Endothelial cell of umbilical vein (primary cell): ENCODE measurements around the gene MEI1. TPM values are rescaled to one million over a fixed set of nuclear protein-coding genes. Genes with fewer than 3 reads are reported as not detected.

ENCODE experiments used
- BruUV-seq: library from RNA; stranded (reverse); fragments of 400-500 nt; replicated peaks from 2 replicates; lab custom pipeline; 2021; lab: Mats Ljungman, UMichigan
- CTCF ChIA-PET: fragments of 300-600, 350-600 bp; sonication (Branson Sonifier 250); formaldehyde crosslinking; loops from one replicate; lab custom pipeline; 2021; ENCODE audit warnings: antibody characterized with exemption, inconsistent platforms; lab: Charles Lee
- POLR2A ChIA-PET: fragments of 300-600, 350-600 bp; sonication (Branson Sonifier 250); formaldehyde crosslinking; loops from one replicate; lab custom pipeline; 2021; ENCODE audit warnings: antibody characterized with exemption, inconsistent platforms; lab: Charles Lee
- DNase-seq: peaks from one replicate; pipeline ENCODE4 v3.0.0-alpha.2; 2011; ENCODE audit warnings: low read depth, low spot score
- FAIRE-seq: peaks from 2 replicates; lab custom pipeline; 2011; peaks lifted over from hg19 to GRCh38; lab: Jason Lieb, UNC
- H2AFZ ChIP-seq: 2 replicates; pipeline ENCODE4 v1.6.0; 2012; ENCODE audit warnings: low read depth, low read length, control low read depth, inconsistent platforms
- H3K27ac ChIP-seq: 2 replicates; pipeline ENCODE4 v1.5.1; 2011; ENCODE audit warnings: low read depth, mild to moderate bottlenecking, control low read depth, low read length, moderate library complexity; ENCODE audit not compliant: insufficient read depth
- H3K27me3 ChIP-seq, 2 experiments: 2 replicates each; pipeline versions ENCODE4 v1.6.0 to v1.6.1; 2011; ENCODE audit warnings: low read length in 2 of 2, mixed read lengths in 1 of 2; ENCODE audit not compliant: control insufficient read depth in 2 of 2, insufficient read depth in 2 of 2
- H3K36me3 ChIP-seq, 2 experiments: 2 replicates in 1 of 2; 3 replicates in 1 of 2; pipeline ENCODE4 v1.5.1; 2011; ENCODE audit warnings: low read length in 2 of 2, mild to moderate bottlenecking in 1 of 2, moderate library complexity in 1 of 2; ENCODE audit not compliant: control insufficient read depth in 2 of 2, insufficient read depth in 2 of 2; ENCODE audit errors: extremely low read depth in 1 of 2
- H3K4me1 ChIP-seq: 3 replicates; pipeline ENCODE4 v1.5.1; 2011; ENCODE audit warnings: mild to moderate bottlenecking, low read length; ENCODE audit not compliant: control insufficient read depth, insufficient read depth; ENCODE audit errors: extremely low read depth
- H3K4me2 ChIP-seq: 2 replicates; pipeline ENCODE4 v1.6.1; 2011; ENCODE audit warnings: low read length, control low read depth, mixed read lengths; ENCODE audit not compliant: insufficient read depth
- H3K4me3 ChIP-seq, 3 experiments: fragments of 200-600 bp in 1 of 3; sonication (generic), shearing (Covaris generic) in 1 of 3; replicated peaks in 1 of 3; 2 replicates each; pipeline ENCODE4 v1.5.1; 2011 to 2016; ENCODE audit warnings: control low read depth in 3 of 3, low read length in 3 of 3, mild to moderate bottlenecking in 2 of 3, inconsistent platforms in 1 of 3, low read depth in 1 of 3, moderate library complexity in 1 of 3; ENCODE audit not compliant: insufficient read depth in 1 of 3
- H3K79me2 ChIP-seq: 2 replicates; pipeline ENCODE4 v1.6.0; 2012; ENCODE audit warnings: low read length, inconsistent platforms; ENCODE audit not compliant: control insufficient read depth, insufficient read depth
- H3K9ac ChIP-seq: replicated peaks from 2 replicates; pipeline ENCODE3; 2011; ENCODE audit warnings: low read length, control low read depth; ENCODE audit not compliant: insufficient read depth; ENCODE audit errors: extremely low read depth
- H3K9me1 ChIP-seq: replicated peaks from 3 replicates; pipeline ENCODE4 v1.6.0; 2011; ENCODE audit warnings: mild to moderate bottlenecking, low read length; ENCODE audit not compliant: control insufficient read depth, insufficient read depth; ENCODE audit errors: extremely low read depth
- H3K9me3 ChIP-seq: replicated peaks from 2 replicates; pipeline ENCODE4 v1.5.1; 2012; ENCODE audit warnings: low read length, inconsistent platforms; ENCODE audit not compliant: control insufficient read depth, insufficient read depth
- H4K20me1 ChIP-seq: replicated peaks from 2 replicates; pipeline ENCODE3; 2011; ENCODE audit warnings: mild to moderate bottlenecking, low read length; ENCODE audit not compliant: control insufficient read depth, insufficient read depth; ENCODE audit errors: extremely low read depth
- EZH2 ChIP-seq: IDR thresholded peaks from 2 replicates; pipeline ENCODE4 v1.6.1; 2012; ENCODE audit warnings: borderline replicate concordance, low read depth, mild to moderate bottlenecking, moderate library complexity, low read length, inconsistent platforms; ENCODE audit not compliant: severe bottlenecking
- FOS ChIP-seq: IDR thresholded peaks from 2 replicates; pipeline ENCODE4 v1.6.1; 2011; ENCODE audit warnings: mild to moderate bottlenecking, low read length, moderate library complexity, borderline replicate concordance; ENCODE audit not compliant: insufficient read depth
- GATA2 ChIP-seq: IDR thresholded peaks from 2 replicates; pipeline ENCODE4 v1.7.0; 2011; ENCODE audit warnings: low read depth, mild to moderate bottlenecking, moderate library complexity, mixed read lengths, low read length; ENCODE audit not compliant: insufficient read length, insufficient read depth
- JUN ChIP-seq: IDR thresholded peaks from 2 replicates; pipeline ENCODE4 v1.6.1; 2011; ENCODE audit warnings: borderline replicate concordance, low read depth; ENCODE audit not compliant: insufficient read length, insufficient read depth
- MYC ChIP-seq: IDR thresholded peaks from one replicate; pipeline ENCODE4 v1.6.1; 2011; ENCODE audit warnings: mild to moderate bottlenecking, low read depth, low read length
- POLR2A ChIP-seq: IDR thresholded peaks from 2 replicates; pipeline ENCODE4 v1.6.1; 2012; ENCODE audit warnings: low read depth, mild to moderate bottlenecking, control low read depth, low read length
- POLR2AphosphoS5 ChIP-seq: IDR thresholded peaks from 2 replicates; pipeline ENCODE4 v1.6.1; 2012; ENCODE audit warnings: low read depth, mild to moderate bottlenecking, control low read depth, low read length, moderate library complexity; ENCODE audit not compliant: insufficient read depth
- dilution Hi-C: fragments of 300-500 bp; cut with MboI; formaldehyde crosslinking; loops from one replicate; pipeline ENCODE4 v1.15.0; 2019; ENCODE audit warnings: low sequenced_read_pairs; ENCODE audit not compliant: extremely low pct_ligation_motif_present
- intact Hi-C: fragments of 100-400 bp; cut with micrococcal nuclease; formaldehyde crosslinking; loops from one replicate; pipeline ENCODE4 v1.10.0; 2022
- polyA plus RNA-seq, 4 experiments: library from polyadenylated mRNA; depleted of rRNA in 3 of 4; stranded (reverse) in 3 of 4; unstranded in 1 of 4; fragments of >200 nt; gene quantifications; 2 replicates each; pipeline versions ENCODE4 v1.2.1 to v1.2.3, GENCODE V29; 2011 to 2012; ENCODE audit warnings: missing spikeins in 1 of 4
- total RNA-seq: library from RNA; stranded (reverse); gene quantifications from 2 replicates; pipeline ENCODE4 v1.2.3, GENCODE V29; 2021
- TF ChIP-seq, protein P1 (sequence below), 2 donors: IDR thresholded peaks; 1 replicate in 1 of 2; 2 replicates in 1 of 2; pipeline ENCODE4 v1.5.1; 2011; ENCODE audit warnings: low read length in 2 of 2, mild to moderate bottlenecking in 2 of 2, moderate library complexity in 2 of 2, control low read depth in 1 of 2, inconsistent platforms in 1 of 2, low read depth in 1 of 2; ENCODE audit not compliant: insufficient read depth in 1 of 2; ENCODE audit errors: extremely low read depth in 1 of 2
- TF ChIP-seq, protein P2 (sequence below): IDR thresholded peaks from 2 replicates; pipeline ENCODE4 v1.6.1; 2011; ENCODE audit not compliant: insufficient read depth, insufficient read length

The MEI1 gene
- total and polyA plus RNA-seq, 2 donors (not counting 3 experiments of a cell fraction or from before 2014, with no cell fraction given): 1.5 to 1.9 TPM

DNA sequence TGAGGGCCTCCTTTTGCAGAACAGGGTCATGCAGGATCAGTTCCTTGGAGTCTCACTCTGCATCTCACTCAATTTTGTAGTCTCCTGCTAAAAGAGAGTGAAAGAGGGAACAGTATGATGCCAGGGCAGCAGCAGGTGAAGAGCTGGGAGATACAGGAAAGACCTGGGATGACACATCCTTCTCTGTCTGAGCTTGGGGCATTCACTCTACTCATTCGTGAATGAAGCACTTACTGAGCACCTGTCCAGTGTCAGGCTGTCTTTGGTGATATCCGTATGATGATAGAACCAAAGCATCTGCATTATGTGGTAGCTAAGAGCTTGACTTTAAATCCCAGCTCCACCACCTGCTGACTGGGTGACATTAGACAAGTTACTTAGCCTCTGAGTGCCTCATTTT, 148.0 kb downstream of the MEI1 start:
- FAIRE-seq: no peak
- no TSS peak for BruUV-seq
- Histone ChIP-seq H2AFZ (no peak overlapping the region), H3K27ac (no peak overlapping the region), H4K20me1 (peaks cover 4% of the 10 kb centered on the region), H3K4me3 (no peak overlapping the region), H3K4me1 (peaks cover 13% of the 10 kb centered on the region), H3K9ac (no peak overlapping the region), H3K4me2 (no peak overlapping the region), H3K36me3 (no peaks in the 10 kb centered on the region), H3K9me1 (no peaks in the 10 kb centered on the region), H3K79me2 (peaks cover 92% of the 10 kb centered on the region), H3K9me3 (no peaks in the 10 kb centered on the region), H3K27me3 (no peaks in the 10 kb centered on the region)
- POLR2A ChIA-PET: no interaction called here
- CTCF ChIA-PET: interaction anchor here (1.0 to 2.4 kb wide), 2 partner anchors 10 to 15 kb away, joined by 3 to 19 read pairs; partner anchors contain the start of gene SREBF2
- intact Hi-C loops (no loop called here), dilution Hi-C loops (no loop called here)
- TF ChIP-seq, protein P1, sequence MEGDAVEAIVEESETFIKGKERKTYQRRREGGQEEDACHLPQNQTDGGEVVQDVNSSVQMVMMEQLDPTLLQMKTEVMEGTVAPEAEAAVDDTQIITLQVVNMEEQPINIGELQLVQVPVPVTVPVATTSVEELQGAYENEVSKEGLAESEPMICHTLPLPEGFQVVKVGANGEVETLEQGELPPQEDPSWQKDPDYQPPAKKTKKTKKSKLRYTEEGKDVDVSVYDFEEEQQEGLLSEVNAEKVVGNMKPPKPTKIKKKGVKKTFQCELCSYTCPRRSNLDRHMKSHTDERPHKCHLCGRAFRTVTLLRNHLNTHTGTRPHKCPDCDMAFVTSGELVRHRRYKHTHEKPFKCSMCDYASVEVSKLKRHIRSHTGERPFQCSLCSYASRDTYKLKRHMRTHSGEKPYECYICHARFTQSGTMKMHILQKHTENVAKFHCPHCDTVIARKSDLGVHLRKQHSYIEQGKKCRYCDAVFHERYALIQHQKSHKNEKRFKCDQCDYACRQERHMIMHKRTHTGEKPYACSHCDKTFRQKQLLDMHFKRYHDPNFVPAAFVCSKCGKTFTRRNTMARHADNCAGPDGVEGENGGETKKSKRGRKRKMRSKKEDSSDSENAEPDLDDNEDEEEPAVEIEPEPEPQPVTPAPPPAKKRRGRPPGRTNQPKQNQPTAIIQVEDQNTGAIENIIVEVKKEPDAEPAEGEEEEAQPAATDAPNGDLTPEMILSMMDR (IDR thresholded peaks at IDR 0.05; ENCODE audit: extremely low read depth in 1 of 2, insufficient read depth in 1 of 2, low read depth in 1 of 2, low read length in 2 of 2): no peak
- no peak for TF ChIP-seq POLR2A
- no peak for TF ChIP-seq MYC
- no peak for DNase-seq

DNA sequence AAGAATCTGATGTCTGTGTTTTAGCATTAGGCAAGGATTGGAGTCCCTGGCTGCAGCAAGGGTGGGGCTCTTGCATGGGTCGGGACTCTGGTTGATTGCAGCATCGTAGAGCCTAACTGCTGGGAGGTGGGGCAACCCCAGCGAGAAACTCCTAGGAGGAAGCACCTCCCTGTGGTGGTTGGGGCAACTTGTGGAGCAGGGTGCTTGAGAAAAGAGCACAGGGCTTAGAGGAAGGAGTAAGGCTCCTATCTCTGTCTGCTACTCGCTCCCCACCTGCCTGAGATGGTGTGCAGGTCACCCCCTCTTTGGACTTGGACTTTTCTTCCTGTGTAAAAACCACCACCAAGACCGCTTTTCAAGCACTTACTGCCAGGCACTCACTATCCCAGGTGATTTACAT, 149.2 kb downstream of the MEI1 start:
- TF ChIP-seq GATA2 (no peak), FOS (no peak), POLR2A (no peak), EZH2 (no peak), MYC (no peak), JUN (no peak), POLR2AphosphoS5 (no peak)
- TF ChIP-seq, protein P1 (IDR thresholded peaks at IDR 0.05; ENCODE audit: extremely low read depth in 1 of 2, insufficient read depth in 1 of 2, low read depth in 1 of 2, low read length in 2 of 2): no peak
- TF ChIP-seq, protein P2, sequence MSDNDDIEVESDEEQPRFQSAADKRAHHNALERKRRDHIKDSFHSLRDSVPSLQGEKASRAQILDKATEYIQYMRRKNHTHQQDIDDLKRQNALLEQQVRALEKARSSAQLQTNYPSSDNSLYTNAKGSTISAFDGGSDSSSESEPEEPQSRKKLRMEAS: no peak
- H3K9ac ChIP-seq: no peak overlapping the region
- no peak overlapping the region for H3K4me2 ChIP-seq
- intact Hi-C loops: no loop called here
- no peak overlapping the region for H3K4me3 ChIP-seq
- BruUV-seq: no TSS peak
- peaks cover 91% of the 10 kb centered on the region for H3K79me2 ChIP-seq
- no peak overlapping the region for H2AFZ ChIP-seq
- H3K27me3 ChIP-seq: no peaks in the 10 kb centered on the region
- no peaks in the 10 kb centered on the region for H3K9me3 ChIP-seq
- DNase-seq: no peak
- no peaks in the 10 kb centered on the region for H3K9me1 ChIP-seq
- FAIRE-seq: no peak
- dilution Hi-C loops: no loop called here
- H3K36me3 ChIP-seq: no peaks in the 10 kb centered on the region
- no peak overlapping the region for H3K27ac ChIP-seq
- peaks cover 4% of the 10 kb centered on the region for H4K20me1 ChIP-seq
- peaks cover 13% of the 10 kb centered on the region for H3K4me1 ChIP-seq
- CTCF ChIA-PET: no interaction called here
- POLR2A ChIA-PET: no interaction called here
